Activated CD8-positive, alpha-beta T cell treated with anti-CD3 and anti-CD28 coated beads, Interleukin-2, amount 10 ng/mL, durations not matched to agents 7 days and 5 days (primary cell): ENCODE data around the gene PTPRM. TPM values are rescaled to one million over a fixed set of nuclear protein-coding genes. Genes with fewer than 3 reads are reported as not detected.

Source experiments
- ATAC-seq: fragments of 150-1000 bp; cut with Tn5 transposase; one replicate; pipeline ENCODE4 v1.10.0; 2021; ENCODE audit warnings: moderate library complexity
- CTCF ChIA-PET: fragments of 350-600 bp; sonication (Branson Sonifier 250); formaldehyde crosslinking; loops from one replicate; lab custom pipeline; 2021; ENCODE audit warnings: antibody characterized with exemption; lab: Charles Lee
- POLR2A ChIA-PET: fragments of 350-600 bp; sonication (Branson Sonifier 250); formaldehyde crosslinking; loops from one replicate; lab custom pipeline; 2021; ENCODE audit warnings: antibody characterized with exemption; lab: Charles Lee
- DNase-seq: peaks from one replicate; pipeline ENCODE4 v3.0.0-alpha.2; 2020
- H3K27ac Mint-ChIP-seq: one replicate; pipeline ENCODE4 v1.8.0; 2021; ENCODE audit warnings: mild to moderate bottlenecking, mixed read lengths
- H3K27me3 Mint-ChIP-seq: one replicate; pipeline ENCODE4 v1.8.0; 2021; ENCODE audit warnings: low read depth, mixed read lengths
- H3K36me3 Mint-ChIP-seq: one replicate; pipeline ENCODE4 v1.8.0; 2021; ENCODE audit warnings: low read depth, mixed read lengths
- H3K4me1 Mint-ChIP-seq: one replicate; pipeline ENCODE4 v1.8.0; 2021; ENCODE audit warnings: low read depth, mixed read lengths
- H3K4me3 Mint-ChIP-seq: one replicate; pipeline ENCODE4 v1.8.0; 2021; ENCODE audit warnings: mild to moderate bottlenecking, mixed read lengths
- H3K9me3 Mint-ChIP-seq: one replicate; pipeline ENCODE4 v1.8.0; 2022; ENCODE audit warnings: mixed read lengths; ENCODE audit not compliant: insufficient read depth
- total RNA-seq, 2 experiments: library from RNA; stranded (reverse); gene quantifications; one replicate each; pipeline ENCODE4 v1.2.3, GENCODE V29; 2021

The PTPRM gene
- total RNA-seq, 2 experiments from 2014 or later, result 0.76 to 1.0 TPM

DNA sequence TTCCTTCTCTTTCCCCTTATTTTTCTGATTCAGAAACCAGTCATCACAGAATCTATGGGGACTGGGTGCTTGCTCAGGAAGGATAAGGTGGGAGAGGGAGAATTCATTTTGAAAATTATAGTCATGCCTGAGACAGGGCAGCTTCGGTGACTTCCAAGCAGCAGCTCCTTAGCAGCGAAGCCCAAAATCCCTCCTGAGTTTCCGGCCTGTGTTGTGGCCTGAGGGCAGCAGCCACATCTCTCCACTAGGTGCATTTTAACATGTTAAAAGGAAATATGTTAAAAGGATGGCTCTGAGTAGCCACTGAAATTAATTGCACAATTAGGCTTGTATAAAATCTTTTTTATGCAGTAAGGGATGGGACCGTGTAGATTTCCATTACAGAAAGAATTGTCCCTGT lies 835.1 kb downstream of the PTPRM start:
- CTCF ChIA-PET, result no interaction called here
- no peak for ATAC-seq
- Mint-ChIP-seq H3K4me3 (no peak overlapping the region), H3K4me1 (no peaks in the 10 kb centered on the region), H3K9me3 (no peaks in the 10 kb centered on the region), H3K36me3 (no peaks in the 10 kb centered on the region), H3K27ac (no peak overlapping the region), H3K27me3 (no peaks in the 10 kb centered on the region)
- POLR2A ChIA-PET, result no interaction called here
- DNase-seq, result no peak

DNA sequence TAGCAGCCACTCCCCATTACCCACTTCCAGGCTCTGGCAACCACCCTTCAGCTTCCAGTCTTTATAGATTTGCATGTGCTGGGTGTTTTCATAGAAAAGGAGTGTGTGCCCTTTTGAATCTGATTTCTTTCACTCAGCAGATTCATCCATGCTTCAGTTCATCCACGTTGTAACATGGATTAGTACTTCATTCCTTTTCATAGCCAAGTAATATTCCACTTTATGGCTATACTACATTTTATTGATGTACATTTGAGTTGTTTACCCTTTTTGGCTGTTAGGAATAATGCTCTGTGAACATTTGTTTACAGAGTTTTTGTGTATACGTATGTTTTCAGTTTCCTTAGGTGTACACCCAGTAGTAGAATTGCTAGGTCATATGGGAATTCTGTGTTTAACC lies 836.6 kb downstream of the PTPRM start:
- no peak overlapping the region for H3K27ac Mint-ChIP-seq
- no peaks in the 10 kb centered on the region for H3K36me3 Mint-ChIP-seq
- no peak for ATAC-seq
- DNase-seq, result no peak
- H3K4me3 Mint-ChIP-seq, result no peak overlapping the region
- POLR2A ChIA-PET, result no interaction called here
- CTCF ChIA-PET, result no interaction called here
- no peaks in the 10 kb centered on the region for H3K9me3 Mint-ChIP-seq
- H3K27me3 Mint-ChIP-seq, result no peaks in the 10 kb centered on the region
- H3K4me1 Mint-ChIP-seq, result no peaks in the 10 kb centered on the region

DNA sequence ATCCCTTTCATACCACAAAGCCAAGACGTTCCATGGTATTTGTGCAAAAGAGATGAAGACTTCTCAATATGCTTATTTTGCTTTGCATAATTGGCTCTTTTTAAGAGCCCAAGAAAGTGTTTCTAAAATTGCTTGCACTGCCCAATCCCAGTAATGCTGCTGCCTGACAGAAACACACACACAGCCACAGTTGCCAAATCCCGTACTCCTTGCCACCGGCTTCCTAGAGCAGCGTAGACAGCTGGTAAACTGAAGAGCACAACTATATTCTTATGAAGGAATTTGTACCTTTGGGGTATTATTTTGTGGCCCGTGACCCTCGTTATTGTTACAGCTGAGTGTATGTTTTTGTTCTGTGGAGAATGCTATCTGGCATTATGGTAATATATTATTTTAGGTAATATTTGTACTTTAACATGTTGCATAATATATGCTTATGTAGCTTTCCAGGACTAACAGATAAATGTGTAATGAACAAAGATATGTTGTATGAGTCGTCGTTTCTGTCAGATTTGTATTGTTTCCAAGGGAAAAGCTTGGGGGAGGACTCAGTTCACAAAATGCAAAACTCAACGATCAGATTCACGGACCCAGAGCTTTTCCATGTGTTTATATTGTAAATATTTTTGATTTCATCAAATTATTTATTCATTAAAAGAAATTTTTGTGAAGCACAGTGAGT lies 839.2 kb downstream of the PTPRM start:
- Mint-ChIP-seq H3K9me3 (peaks cover 9% of the 10 kb centered on the region), H3K27me3 (no peaks in the 10 kb centered on the region), H3K27ac (no peak overlapping the region), H3K4me3 (no peak overlapping the region), H3K4me1 (no peaks in the 10 kb centered on the region), H3K36me3 (no peaks in the 10 kb centered on the region)
- DNase-seq (no peak), ATAC-seq (no peak)
- ChIA-PET POLR2A (no interaction called here), CTCF (no interaction called here)

DNA sequence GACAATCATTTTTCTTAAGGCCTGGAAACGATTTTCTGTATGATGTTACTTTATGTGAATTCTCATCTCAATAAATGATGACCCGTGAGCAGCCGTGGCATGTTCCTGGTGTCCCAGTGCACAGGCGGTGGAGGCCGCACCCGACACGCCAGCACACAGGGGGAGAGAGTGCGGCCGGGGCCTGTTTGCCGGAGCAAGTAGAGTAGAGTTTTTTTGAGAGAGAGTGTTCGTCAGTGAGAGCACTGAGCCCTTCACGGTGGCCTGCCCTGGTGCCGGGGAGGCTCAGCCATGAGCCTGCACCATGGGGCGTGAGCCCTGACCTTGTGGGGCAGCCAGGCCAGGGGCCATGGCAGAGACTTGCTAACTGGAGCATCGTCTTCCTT lies 839.7 kb downstream of the PTPRM start:
- H3K4me1 Mint-ChIP-seq, result no peaks in the 10 kb centered on the region
- no peak overlapping the region for H3K27ac Mint-ChIP-seq
- ATAC-seq (no peak), DNase-seq (no peak)
- ChIA-PET CTCF (no interaction called here), POLR2A (no interaction called here)
- no peaks in the 10 kb centered on the region for H3K36me3 Mint-ChIP-seq
- H3K9me3 Mint-ChIP-seq, result peaks cover 15% of the 10 kb centered on the region
- H3K27me3 Mint-ChIP-seq, result no peaks in the 10 kb centered on the region
- no peak overlapping the region for H3K4me3 Mint-ChIP-seq

- Mint-ChIP-seq H3K4me3 (no peak overlapping the region), H3K36me3 (no peaks in the 10 kb centered on the region), H3K27me3 (no peaks in the 10 kb centered on the region), H3K27ac (no peak overlapping the region), H3K4me1 (no peaks in the 10 kb centered on the region), H3K9me3 (peaks cover 20% of the 10 kb centered on the region)
- ChIA-PET CTCF (no interaction called here), POLR2A (no interaction called here)
- DNase-seq (no peak), ATAC-seq (no peak)
Observed at GRCh38 chr18:8409151-8409550, 842.0 kb downstream of the PTPRM start.

- Mint-ChIP-seq H3K27me3 (no peaks in the 10 kb centered on the region), H3K4me3 (no peak overlapping the region), H3K9me3 (peaks cover 20% of the 10 kb centered on the region), H3K27ac (no peak overlapping the region), H3K4me1 (no peaks in the 10 kb centered on the region), H3K36me3 (no peaks in the 10 kb centered on the region)
- POLR2A ChIA-PET, result no interaction called here
- CTCF ChIA-PET, result no interaction called here
- ATAC-seq, result no peak
- DNase-seq, result no peak
Observed at GRCh38 chr18:8411492-8411891, 844.4 kb downstream of the PTPRM start.

DNA sequence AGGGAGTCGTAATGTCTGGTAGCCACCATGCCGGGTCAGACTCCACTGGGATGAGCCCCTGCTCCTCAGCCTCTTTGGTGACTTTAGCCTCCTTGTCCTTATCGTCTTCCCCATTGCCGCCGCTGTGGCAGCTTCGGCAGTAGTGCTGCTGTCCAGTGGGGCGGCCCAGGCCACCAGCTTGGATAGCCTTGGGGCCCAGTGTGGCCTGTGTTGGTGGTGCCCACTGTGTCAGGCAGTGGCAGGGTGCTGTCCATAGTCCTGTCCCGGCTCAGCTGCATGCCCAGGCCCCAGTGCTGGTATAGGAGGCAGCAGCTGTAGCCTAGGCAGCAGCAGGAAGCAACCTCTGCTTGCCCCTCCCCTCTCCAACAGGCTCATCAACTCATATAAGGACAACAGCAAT lies 845.0 kb downstream of the PTPRM start:
- ChIA-PET CTCF (no interaction called here), POLR2A (no interaction called here)
- Mint-ChIP-seq H3K4me3 (no peak overlapping the region), H3K4me1 (no peaks in the 10 kb centered on the region), H3K36me3 (no peaks in the 10 kb centered on the region), H3K9me3 (peaks cover 20% of the 10 kb centered on the region), H3K27ac (no peak overlapping the region), H3K27me3 (no peaks in the 10 kb centered on the region)
- ATAC-seq (no peak), DNase-seq (no peak)

DNA sequence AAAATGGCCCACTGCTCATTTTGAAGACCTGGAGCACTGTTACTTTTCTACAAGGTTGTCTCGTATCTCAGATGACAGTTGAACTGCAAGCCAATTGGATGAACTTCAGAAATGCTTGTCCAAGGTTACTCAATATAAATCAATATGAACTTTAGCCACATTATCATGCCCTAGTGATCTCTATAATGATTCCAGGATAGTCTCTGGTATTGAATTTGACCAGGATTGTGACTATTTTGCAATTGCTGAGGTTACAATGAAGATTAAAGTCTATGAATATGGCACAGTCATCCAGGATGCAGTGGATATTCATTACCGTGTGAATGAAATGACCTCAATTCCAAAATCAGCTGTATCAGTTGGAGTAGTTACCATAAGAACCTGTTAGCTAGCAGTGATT lies 846.1 kb downstream of the PTPRM start:
- ChIA-PET CTCF (no interaction called here), POLR2A (interaction anchor here (0.6 kb wide), 1 partner anchor 1104 kb away, joined by 3 read pairs; no protein-coding TSS in a partner anchor)
- ATAC-seq (no peak), DNase-seq (no peak)
- Mint-ChIP-seq H3K4me3 (no peak overlapping the region), H3K9me3 (peaks cover 20% of the 10 kb centered on the region), H3K36me3 (no peaks in the 10 kb centered on the region), H3K27ac (no peak overlapping the region), H3K27me3 (no peaks in the 10 kb centered on the region), H3K4me1 (no peaks in the 10 kb centered on the region)

DNA sequence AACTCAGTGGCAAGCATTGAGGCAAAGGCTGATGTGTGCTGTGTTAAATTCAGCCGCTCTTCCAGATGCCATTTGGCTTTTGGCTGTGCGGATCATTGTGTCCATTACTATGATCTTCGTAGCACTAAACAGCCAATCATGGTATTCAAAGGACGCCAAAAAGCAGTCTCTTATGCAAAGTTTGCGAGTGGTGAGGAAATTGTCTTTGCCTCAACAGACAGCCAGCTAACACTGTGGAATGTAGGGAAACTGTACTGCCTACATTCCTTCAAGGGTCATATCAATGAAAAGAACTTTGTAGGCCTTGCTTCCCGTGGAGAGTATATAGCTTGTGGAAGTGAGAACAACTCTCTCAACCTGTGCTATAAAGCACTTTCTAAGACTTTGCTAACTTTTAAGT lies 846.6 kb downstream of the PTPRM start:
- no peaks in the 10 kb centered on the region for H3K27me3 Mint-ChIP-seq
- ATAC-seq (no peak), DNase-seq (no peak)
- H3K27ac Mint-ChIP-seq, result no peak overlapping the region
- H3K4me1 Mint-ChIP-seq, result no peaks in the 10 kb centered on the region
- H3K36me3 Mint-ChIP-seq, result no peaks in the 10 kb centered on the region
- H3K4me3 Mint-ChIP-seq, result no peak overlapping the region
- POLR2A ChIA-PET, result no interaction called here
- H3K9me3 Mint-ChIP-seq, result peaks cover 20% of the 10 kb centered on the region
- CTCF ChIA-PET, result no interaction called here

- Mint-ChIP-seq H3K4me3 (no peak overlapping the region), H3K27me3 (no peaks in the 10 kb centered on the region), H3K4me1 (no peaks in the 10 kb centered on the region), H3K9me3 (peaks cover 10% of the 10 kb centered on the region), H3K36me3 (no peaks in the 10 kb centered on the region), H3K27ac (no peak overlapping the region)
- ATAC-seq (no peak), DNase-seq (no peak)
- CTCF ChIA-PET, result no interaction called here
- POLR2A ChIA-PET, result no interaction called here
Observed at GRCh38 chr18:8416212-8417019, 849.3 kb downstream of the PTPRM start.

- Mint-ChIP-seq H3K9me3 (no peaks in the 10 kb centered on the region), H3K27me3 (no peaks in the 10 kb centered on the region), H3K27ac (no peak overlapping the region), H3K4me1 (no peaks in the 10 kb centered on the region), H3K4me3 (no peak overlapping the region), H3K36me3 (no peaks in the 10 kb centered on the region)
- ChIA-PET CTCF (no interaction called here), POLR2A (no interaction called here)
- ATAC-seq, result no peak
- no peak for DNase-seq
Observed at GRCh38 chr18:8422391-8422790, 855.3 kb downstream of the PTPRM start.

DNA sequence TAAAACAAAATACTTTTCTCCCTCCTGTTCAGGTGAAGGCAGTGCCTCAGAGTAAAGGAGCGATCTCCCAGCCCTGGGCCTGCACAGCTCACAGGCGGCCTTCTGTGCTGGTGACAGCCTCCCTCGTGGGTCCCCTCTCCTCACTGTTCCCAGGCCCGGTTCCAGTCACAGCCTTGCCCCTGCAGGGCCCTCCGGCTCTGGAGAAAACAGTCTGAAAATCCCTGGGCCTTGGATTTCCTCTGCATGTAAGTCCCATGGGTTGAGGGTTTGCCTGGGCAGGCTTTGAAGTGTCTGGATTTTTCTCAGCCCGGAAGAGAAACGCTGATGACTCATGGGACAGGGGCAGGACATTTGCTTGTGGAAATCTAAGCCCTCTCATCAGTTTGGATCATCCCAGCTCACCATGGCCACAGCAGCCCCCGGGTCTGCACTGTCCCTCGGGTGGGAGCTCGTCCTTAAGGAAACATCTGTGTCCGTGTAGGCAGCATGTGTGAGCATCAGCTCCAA lies 856.0 kb downstream of the PTPRM start:
- H3K4me3 Mint-ChIP-seq, result no peak overlapping the region
- no peaks in the 10 kb centered on the region for H3K4me1 Mint-ChIP-seq
- no peaks in the 10 kb centered on the region for H3K27me3 Mint-ChIP-seq
- no peak for DNase-seq
- ChIA-PET POLR2A (no interaction called here), CTCF (no interaction called here)
- H3K36me3 Mint-ChIP-seq, result no peaks in the 10 kb centered on the region
- ATAC-seq, result no peak
- H3K27ac Mint-ChIP-seq, result no peak overlapping the region
- no peaks in the 10 kb centered on the region for H3K9me3 Mint-ChIP-seq
